ENCODE measurements around the gene HPCAL4.

HPCAL4 gene

DNA sequence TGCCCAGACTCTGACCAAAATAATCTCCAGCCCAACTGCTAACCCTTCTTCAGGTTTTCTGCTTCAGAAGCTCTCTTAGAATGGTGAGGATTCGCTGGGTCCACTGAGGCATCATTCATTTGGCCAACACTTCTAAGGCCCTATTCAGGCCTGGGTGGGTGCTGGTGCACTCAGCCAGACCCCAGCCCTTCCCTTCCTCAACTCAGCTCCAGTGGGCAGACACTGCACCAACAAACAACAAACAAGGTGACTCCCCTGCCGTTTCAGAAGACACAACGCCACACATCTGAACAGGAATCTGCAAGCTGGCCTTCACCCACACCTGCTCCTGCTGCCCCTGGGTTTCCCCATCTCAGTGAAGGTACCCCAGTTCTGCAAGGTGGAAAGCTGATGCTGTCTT lies 57.8 kb downstream of the HPCAL4 start:
- FAIRE-seq (no peak), DNase-seq (ENCODE audit: extremely low spot score, insufficient read length, low read depth) (no peak)

DNA sequence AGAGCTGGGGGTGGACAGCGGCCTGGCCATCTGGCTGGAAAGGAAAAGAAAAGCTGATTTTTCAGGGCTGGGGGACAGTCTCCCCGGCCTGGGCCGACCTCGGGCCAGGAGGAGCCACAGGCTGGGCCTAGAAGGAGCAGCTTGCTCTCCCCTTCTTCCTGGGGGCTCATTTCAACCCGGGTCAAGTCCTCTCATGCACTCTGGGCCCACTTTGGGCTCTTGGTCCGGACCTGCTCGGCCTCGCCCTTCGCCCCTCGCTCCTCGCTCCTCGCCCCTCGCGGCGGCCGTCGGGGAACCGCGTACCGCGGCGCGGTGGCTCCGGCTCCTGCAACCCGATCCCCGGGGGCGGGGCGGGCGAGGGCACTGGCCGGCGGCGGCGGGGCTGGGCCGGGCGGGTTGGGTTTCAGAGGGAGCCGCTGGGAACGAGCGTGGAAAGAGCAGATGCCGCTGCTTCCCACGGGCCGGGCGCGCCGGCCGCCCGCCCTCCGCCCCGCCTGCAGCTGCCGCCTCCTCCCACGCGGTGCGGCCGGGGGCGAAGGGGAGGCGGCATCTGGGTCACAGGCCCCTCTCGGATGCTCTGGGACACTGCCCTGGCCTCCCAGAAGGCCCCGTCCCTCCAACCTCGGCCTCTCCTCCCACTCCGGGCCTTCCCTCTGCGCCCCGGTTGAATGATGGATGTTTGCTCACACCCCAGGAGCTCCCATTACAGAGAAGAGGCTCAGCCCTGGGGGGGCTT lies 58.4 kb downstream of the HPCAL4 start:
- DNase-seq (ENCODE audit: extremely low spot score, insufficient read length, low read depth) (no peak), FAIRE-seq (no peak)

DNA sequence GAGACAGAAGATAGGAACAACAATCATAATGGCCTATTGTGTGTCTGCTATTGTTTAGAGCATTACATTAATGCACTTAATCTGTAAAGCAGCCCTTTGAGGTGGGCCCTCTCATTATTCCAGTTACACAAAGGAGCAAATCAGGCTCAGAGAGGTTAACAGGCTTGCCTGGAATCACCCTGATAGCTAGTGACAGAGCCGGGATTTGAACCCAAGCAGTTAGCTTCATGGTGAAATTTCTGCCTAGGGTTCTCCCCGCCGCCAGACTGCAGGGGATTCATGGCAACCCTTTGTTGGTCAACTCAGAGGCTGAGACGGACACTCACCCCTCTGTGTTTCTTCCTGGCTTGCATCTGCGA lies 58.9 kb downstream of the HPCAL4 start:
- FAIRE-seq (no peak), DNase-seq (ENCODE audit: extremely low spot score, insufficient read length, low read depth) (no peak)

DNA sequence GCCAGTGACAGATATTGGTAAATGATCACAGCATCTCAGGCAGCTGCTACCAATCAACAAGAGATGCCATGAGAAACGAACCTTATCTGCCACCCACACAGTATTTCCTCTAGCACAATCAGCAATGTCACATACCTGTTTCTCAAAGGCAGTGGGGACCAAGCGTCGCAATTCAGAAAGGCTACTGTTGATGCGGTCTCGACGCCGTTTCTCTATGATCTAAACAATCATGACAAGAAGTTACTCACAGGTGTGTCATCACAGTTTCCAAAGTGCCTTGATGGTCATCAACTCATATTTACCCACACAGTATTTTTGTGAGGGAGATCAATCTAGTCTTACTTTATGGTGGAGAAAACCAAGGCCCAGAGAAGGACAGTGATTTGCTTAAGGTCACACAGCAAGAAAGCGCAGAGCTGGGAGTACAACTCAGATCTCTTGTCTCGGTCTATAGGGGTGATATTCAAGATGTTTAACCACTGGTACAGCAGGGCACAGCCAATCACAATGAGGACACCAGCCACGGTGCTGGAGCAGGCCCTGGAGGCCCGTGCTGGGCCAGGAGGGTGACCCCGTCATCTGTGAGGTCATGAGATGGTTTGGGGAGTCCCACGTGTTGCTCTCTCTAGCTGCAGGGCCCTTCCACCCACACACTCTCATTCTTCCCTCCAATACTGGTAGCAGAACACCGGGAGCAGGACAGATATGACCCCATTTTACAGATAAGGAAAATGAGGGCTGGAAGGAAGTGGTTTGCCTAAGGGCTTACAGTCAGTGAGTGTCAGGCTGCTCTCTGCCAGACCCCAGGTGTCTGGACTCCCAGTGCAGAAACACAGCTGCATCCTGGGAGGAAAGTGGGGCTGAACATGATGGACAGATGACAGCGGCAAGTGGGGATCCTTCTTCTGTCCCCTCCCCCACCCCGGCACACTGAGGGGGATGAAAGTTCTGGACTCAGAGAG lies 59.6 kb downstream of the HPCAL4 start:
- FAIRE-seq (no peak), DNase-seq (ENCODE audit: extremely low spot score, insufficient read length, low read depth) (no peak)

DNA sequence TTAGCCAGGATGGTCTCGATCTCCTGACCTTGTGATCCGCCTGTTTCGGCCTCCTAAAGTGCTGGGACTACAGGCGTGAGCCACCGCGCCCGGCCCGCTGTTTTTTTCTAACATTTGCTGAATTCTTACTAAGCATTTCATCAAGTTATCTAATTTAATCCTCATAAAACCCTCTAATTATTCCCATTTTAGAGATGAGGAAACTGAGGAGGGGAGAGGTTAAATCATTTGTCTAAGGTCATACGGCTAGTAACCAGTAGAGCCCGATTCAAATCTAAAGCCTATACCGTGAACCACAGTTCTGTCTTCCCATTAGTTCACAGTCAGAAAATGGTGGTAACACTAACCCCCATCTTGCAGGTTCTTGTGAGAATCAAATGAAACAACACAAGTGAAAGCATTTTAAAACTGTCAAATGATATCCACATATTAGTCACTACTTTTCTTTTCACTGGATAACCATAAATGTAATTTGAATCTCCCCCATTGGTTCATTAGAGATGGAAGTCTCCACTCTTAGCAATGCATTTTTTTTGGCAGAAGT lies 62.4 kb downstream of the HPCAL4 start:
- FAIRE-seq = no peak

More for the DNA sequence above, 62.4 kb downstream of the HPCAL4 start:
- DNase-seq (ENCODE audit: extremely low spot score, insufficient read length, low read depth) = no peak
